ENCODE measurements around the gene COPG2. TPM values are rescaled to one million over a fixed set of nuclear protein-coding genes. Genes with fewer than 3 reads are reported as not detected.

COPG2 gene
- total and polyA plus RNA-seq, 2 experiments from 2014 or later = 4.9 to 66.3 TPM

DNA sequence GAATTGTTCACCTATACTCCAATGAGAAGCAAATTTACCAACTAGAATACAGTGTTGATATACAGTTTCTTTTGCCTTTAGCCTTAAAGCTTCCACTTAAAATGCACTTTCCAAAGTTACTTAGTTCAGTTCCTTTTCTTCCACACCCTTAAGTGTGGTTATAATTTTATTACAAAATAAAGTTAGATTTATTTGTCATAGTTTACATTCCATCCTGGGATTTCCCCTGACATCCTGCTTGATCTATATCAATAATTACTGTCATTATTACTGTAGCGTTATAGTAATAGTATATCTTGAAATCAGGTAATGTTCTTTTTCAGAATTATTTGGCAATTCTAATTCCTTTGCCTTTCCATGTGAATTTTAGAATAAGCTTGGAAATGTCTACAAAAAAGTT lies 199.9 kb downstream of the COPG2 start (continued):
- TF ChIP-seq, protein P1, sequence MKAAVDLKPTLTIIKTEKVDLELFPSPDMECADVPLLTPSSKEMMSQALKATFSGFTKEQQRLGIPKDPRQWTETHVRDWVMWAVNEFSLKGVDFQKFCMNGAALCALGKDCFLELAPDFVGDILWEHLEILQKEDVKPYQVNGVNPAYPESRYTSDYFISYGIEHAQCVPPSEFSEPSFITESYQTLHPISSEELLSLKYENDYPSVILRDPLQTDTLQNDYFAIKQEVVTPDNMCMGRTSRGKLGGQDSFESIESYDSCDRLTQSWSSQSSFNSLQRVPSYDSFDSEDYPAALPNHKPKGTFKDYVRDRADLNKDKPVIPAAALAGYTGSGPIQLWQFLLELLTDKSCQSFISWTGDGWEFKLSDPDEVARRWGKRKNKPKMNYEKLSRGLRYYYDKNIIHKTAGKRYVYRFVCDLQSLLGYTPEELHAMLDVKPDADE (IDR thresholded peaks at IDR 0.05) = no peak
- TF ChIP-seq EZH2 (IDR thresholded peaks at IDR 0.05; ENCODE audit: low read depth, unreplicated experiment) = no peak

DNA sequence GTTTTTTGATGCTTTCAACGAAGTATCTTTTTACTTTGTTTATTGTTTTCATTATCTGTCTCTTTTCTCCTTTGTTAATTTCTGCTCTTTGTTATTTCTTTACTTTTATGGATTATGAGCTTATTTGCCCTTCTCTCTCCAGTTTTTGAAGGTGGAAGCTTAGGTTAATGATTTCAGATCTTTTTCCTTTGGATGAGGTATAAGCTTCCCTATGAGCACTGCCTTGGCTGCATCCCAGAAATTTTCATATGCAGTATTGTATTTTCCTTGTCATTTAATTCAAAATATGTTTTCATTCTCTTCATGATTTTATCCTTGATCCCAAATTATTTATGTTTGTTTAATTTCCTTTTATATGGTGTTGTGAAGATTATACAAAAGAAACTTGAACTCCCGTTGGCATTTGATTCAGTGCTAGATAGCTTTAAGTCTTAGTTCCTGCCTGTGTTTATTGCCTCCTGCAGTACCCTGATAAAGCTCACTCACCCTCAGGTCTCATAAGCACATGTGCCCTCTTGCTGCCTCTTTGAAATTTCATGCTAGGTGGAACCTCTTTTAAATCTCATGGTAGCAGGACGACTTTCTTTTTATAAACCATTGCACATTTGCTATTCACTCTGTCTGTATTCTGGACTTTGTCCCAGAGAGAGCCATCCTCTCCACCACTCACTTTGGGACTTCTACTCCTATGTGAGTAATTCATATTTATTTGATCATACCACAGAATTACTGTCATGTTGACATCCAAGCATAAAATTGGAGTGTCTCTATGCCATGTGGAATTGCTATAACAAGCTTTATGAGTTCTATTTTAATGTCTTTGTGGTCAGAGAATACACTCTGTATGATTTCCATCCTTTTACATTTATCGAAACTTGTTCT lies 204.8 kb downstream of the COPG2 start:
- no peaks in the 10 kb centered on the region for H3K27me3 ChIP-seq (ENCODE audit: insufficient read depth)
- H3K36me3 Mint-ChIP-seq (ENCODE audit: low read depth) = peaks cover 3% of the 10 kb centered on the region; the same call in 2 of the 3 replicates
- H2AFZ ChIP-seq = no peak overlapping the region
- no peaks in the 10 kb centered on the region for H3K27me3 Mint-ChIP-seq (ENCODE audit: insufficient read depth, low read depth, poor library complexity)
- no peak overlapping the region for H3K4me3 Mint-ChIP-seq
- H3K4me2 ChIP-seq = no peak overlapping the region
- peaks cover 12% of the 10 kb centered on the region for H3K9me3 Mint-ChIP-seq
- no peak for DNase-seq (ENCODE audit: low spot score)
- no peaks in the 10 kb centered on the region for H3K9me2 ChIP-seq (ENCODE audit: insufficient read depth)
- no peaks in the 10 kb centered on the region for H3K4me1 ChIP-seq (ENCODE audit: insufficient read depth)
- H4K20me1 ChIP-seq (replicated peaks; ENCODE audit: insufficient read depth) = no peaks in the 10 kb centered on the region
- H3K36me3 ChIP-seq (ENCODE audit: insufficient read depth) = no peaks in the 10 kb centered on the region
- no peaks in the 10 kb centered on the region for H3K4me1 Mint-ChIP-seq
- no peak for ATAC-seq
- no peak overlapping the region for H3K4me3 ChIP-seq
- H3F3A ChIP-seq (replicated peaks; ENCODE audit: low read depth) = no peaks in the 10 kb centered on the region
- no peak overlapping the region for H3K27ac ChIP-seq (ENCODE audit: low read depth)
- no peaks in the 10 kb centered on the region for H3K79me2 ChIP-seq (replicated peaks; ENCODE audit: insufficient read depth)
- H3K27ac Mint-ChIP-seq = no peak overlapping the region
- TF ChIP-seq ZNF114 (CRISPR knock-in tag; IDR thresholded peaks at IDR 0.05) (no peak), NANOG (IDR thresholded peaks at IDR 0.05; ENCODE audit: borderline replicate concordance) (no peak), POLR2AphosphoS5 (IDR thresholded peaks at IDR 0.05; ENCODE audit: low read depth) (no peak), STAT1 (IDR thresholded peaks at IDR 0.05; ENCODE audit: unreplicated experiment) (no peak), EZH2 (IDR thresholded peaks at IDR 0.05; ENCODE audit: low read depth, unreplicated experiment) (no peak), JUNB (IDR thresholded peaks at IDR 0.05; ENCODE audit: unreplicated experiment) (no peak)
- TF ChIP-seq, protein P2, sequence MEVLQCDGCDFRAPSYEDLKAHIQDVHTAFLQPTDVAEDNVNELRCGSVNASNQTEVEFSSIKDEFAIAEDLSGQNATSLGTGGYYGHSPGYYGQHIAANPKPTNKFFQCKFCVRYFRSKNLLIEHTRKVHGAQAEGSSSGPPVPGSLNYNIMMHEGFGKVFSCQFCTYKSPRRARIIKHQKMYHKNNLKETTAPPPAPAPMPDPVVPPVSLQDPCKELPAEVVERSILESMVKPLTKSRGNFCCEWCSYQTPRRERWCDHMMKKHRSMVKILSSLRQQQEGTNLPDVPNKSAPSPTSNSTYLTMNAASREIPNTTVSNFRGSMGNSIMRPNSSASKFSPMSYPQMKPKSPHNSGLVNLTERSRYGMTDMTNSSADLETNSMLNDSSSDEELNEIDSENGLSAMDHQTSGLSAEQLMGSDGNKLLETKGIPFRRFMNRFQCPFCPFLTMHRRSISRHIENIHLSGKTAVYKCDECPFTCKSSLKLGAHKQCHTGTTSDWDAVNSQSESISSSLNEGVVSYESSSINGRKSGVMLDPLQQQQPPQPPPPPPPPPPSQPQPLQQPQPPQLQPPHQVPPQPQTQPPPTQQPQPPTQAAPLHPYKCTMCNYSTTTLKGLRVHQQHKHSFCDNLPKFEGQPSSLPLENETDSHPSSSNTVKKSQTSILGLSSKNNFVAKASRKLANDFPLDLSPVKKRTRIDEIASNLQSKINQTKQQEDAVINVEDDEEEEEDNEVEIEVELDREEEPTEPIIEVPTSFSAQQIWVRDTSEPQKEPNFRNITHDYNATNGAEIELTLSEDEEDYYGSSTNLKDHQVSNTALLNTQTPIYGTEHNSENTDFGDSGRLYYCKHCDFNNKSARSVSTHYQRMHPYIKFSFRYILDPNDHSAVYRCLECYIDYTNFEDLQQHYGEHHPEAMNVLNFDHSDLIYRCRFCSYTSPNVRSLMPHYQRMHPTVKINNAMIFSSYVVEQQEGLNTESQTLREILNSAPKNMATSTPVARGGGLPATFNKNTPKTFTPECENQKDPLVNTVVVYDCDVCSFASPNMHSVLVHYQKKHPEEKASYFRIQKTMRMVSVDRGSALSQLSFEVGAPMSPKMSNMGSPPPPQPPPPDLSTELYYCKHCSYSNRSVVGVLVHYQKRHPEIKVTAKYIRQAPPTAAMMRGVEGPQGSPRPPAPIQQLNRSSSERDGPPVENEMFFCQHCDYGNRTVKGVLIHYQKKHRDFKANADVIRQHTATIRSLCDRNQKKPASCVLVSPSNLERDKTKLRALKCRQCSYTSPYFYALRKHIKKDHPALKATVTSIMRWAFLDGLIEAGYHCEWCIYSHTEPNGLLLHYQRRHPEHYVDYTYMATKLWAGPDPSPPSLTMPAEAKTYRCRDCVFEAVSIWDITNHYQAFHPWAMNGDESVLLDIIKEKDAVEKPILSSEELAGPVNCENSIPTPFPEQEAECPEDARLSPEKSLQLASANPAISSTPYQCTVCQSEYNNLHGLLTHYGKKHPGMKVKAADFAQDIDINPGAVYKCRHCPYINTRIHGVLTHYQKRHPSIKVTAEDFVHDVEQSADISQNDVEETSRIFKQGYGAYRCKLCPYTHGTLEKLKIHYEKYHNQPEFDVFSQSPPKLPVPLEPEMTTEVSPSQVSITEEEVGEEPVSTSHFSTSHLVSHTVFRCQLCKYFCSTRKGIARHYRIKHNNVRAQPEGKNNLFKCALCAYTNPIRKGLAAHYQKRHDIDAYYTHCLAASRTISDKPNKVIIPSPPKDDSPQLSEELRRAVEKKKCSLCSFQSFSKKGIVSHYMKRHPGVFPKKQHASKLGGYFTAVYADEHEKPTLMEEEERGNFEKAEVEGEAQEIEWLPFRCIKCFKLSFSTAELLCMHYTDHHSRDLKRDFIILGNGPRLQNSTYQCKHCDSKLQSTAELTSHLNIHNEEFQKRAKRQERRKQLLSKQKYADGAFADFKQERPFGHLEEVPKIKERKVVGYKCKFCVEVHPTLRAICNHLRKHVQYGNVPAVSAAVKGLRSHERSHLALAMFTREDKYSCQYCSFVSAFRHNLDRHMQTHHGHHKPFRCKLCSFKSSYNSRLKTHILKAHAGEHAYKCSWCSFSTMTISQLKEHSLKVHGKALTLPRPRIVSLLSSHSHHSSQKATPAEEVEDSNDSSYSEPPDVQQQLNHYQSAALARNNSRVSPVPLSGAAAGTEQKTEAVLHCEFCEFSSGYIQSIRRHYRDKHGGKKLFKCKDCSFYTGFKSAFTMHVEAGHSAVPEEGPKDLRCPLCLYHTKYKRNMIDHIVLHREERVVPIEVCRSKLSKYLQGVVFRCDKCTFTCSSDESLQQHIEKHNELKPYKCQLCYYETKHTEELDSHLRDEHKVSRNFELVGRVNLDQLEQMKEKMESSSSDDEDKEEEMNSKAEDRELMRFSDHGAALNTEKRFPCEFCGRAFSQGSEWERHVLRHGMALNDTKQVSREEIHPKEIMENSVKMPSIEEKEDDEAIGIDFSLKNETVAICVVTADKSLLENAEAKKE (CRISPR knock-in tag; IDR thresholded peaks at IDR 0.05) = no peak
- TF ChIP-seq, protein P1 (IDR thresholded peaks at IDR 0.05) = no peak
- TF ChIP-seq, protein P3, sequence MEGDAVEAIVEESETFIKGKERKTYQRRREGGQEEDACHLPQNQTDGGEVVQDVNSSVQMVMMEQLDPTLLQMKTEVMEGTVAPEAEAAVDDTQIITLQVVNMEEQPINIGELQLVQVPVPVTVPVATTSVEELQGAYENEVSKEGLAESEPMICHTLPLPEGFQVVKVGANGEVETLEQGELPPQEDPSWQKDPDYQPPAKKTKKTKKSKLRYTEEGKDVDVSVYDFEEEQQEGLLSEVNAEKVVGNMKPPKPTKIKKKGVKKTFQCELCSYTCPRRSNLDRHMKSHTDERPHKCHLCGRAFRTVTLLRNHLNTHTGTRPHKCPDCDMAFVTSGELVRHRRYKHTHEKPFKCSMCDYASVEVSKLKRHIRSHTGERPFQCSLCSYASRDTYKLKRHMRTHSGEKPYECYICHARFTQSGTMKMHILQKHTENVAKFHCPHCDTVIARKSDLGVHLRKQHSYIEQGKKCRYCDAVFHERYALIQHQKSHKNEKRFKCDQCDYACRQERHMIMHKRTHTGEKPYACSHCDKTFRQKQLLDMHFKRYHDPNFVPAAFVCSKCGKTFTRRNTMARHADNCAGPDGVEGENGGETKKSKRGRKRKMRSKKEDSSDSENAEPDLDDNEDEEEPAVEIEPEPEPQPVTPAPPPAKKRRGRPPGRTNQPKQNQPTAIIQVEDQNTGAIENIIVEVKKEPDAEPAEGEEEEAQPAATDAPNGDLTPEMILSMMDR (conservative IDR thresholded peaks at IDR 0.05; ENCODE audit: low read depth in 2 of 2) = no peak
